Fibroblast of upper back skin (primary cell): ENCODE results near the gene PCGF1.
"Not testable (repeated sequence)": the region's sequence is repeated elsewhere in the genome, so short reads cannot be mapped to it uniquely, and the experiment has no call there.

ENCODE experiments used
- DNase-seq: peaks from one replicate; pipeline ENCODE4 v3.0.0-alpha.2; 2013

The PCGF1 gene

GRCh38 chr2:74471332-74472065 is 36.0 kb downstream of the PCGF1 start:
- no peak for DNase-seq

GRCh38 chr2:74470742-74471141 is 36.8 kb downstream of the PCGF1 start:
- not testable (repeated sequence) for DNase-seq

- DNase-seq: no peak
Observed at GRCh38 chr2:74464406-74464805, 43.1 kb downstream of the PCGF1 start.

GRCh38 chr2:74462786-74463105 is 44.7 kb downstream of the PCGF1 start:
- no peak for DNase-seq

GRCh38 chr2:74462054-74462785 is 45.3 kb downstream of the PCGF1 start:
- DNase-seq: no peak

GRCh38 chr2:74461187-74462053 is 46.1 kb downstream of the PCGF1 start:
- DNase-seq: no peak

- DNase-seq: not testable (repeated sequence)
Observed at GRCh38 chr2:74460187-74460586, 47.3 kb downstream of the PCGF1 start.

- DNase-seq: not testable (repeated sequence)
Observed at GRCh38 chr2:74459503-74460118, 47.9 kb downstream of the PCGF1 start.

- DNase-seq: no peak
Observed at GRCh38 chr2:74458938-74459363, 48.5 kb downstream of the PCGF1 start.

GRCh38 chr2:74458132-74458937 is 49.2 kb downstream of the PCGF1 start, which contains the start of gene WBP1:
TSS of gene WBP1 (plus strand) at chr2:74458438. CDS start at chr2:74458603, 165 bp downstream.
- peak; percentile 100 for DNase-seq

- no peak for DNase-seq
Observed at GRCh38 chr2:74457549-74458131, 49.9 kb downstream of the PCGF1 start.

- DNase-seq: no peak
Observed at GRCh38 chr2:74457129-74457548, 50.4 kb downstream of the PCGF1 start.
